ENCODE data around the gene NKIRAS2. TPM values are rescaled to one million over a fixed set of nuclear protein-coding genes. Genes with fewer than 3 reads are reported as not detected.

NKIRAS2 gene
- 301 TPM for polyA plus RNA-seq (2012; ENCODE audit: insufficient read depth, insufficient read length, low read depth)

GRCh38 chr17:42019509-42020404 lies at the start of gene NKIRAS2:
Gene NKIRAS2 (plus strand): TSS chr17:42020090. CDS start chr17:42021578, 1,488 bp downstream.
- no peaks in the 10 kb centered on the region for H3K9me3 ChIP-seq
- H3K36me3 ChIP-seq = peaks cover 14% of the 10 kb centered on the region

DNA sequence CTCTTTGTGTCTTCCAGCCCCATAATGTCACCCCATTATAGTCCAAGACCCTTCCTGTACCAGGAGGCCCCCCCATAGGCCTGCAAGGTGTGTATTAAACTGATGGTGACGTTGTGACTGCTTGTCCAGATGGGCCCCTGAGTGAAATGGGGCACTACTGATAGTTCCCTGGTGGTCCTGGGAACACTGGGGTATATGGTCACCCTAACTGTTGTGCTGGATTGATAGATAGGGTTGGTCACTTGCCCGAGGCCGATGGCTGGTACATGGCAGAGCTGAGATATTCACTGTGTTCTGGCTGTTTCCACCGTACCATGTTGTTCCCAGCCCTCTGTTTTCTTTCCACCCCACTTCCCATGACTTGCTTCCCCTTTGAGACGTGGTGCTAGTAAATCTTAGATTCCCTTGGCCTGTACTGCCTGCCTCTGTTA lies 49.0 kb upstream of the NKIRAS2 start:
- Histone ChIP-seq H3K36me3 (peaks cover 51% of the 10 kb centered on the region), H3K9me3 (no peaks in the 10 kb centered on the region), H3K4me1 (peaks cover 13% of the 10 kb centered on the region), H3K27me3 (no peaks in the 10 kb centered on the region), H3K4me3 (ENCODE audit: low read depth, low read length) (no peak overlapping the region)
- TF ChIP-seq CTCF (IDR thresholded peaks at IDR 0.05; ENCODE audit: low read depth, low read length) = no peak
- no peak for DNase-seq

More at GRCh38 chr17:42019509-42020404, at the start of gene NKIRAS2:
- peak; percentile 80 for TF ChIP-seq CTCF (IDR thresholded peaks at IDR 0.05; ENCODE audit: low read depth, low read length)
- peak; percentile 98 for DNase-seq
- Histone ChIP-seq H3K27me3 (no peaks in the 10 kb centered on the region), H3K4me3 (ENCODE audit: low read depth, low read length) (peak within 1 kb of the TSS; percentile 96), H3K4me1 (no peaks in the 10 kb centered on the region)

- no peaks in the 10 kb centered on the region for H3K27me3 ChIP-seq
- H3K9me3 ChIP-seq = no peaks in the 10 kb centered on the region
- peaks cover 10% of the 10 kb centered on the region for H3K4me1 ChIP-seq
- H3K4me3 ChIP-seq (ENCODE audit: low read depth, low read length) = no peak overlapping the region
- TF ChIP-seq CTCF (IDR thresholded peaks at IDR 0.05; ENCODE audit: low read depth, low read length) = no peak
- DNase-seq = no peak
- H3K36me3 ChIP-seq = peaks cover 59% of the 10 kb centered on the region
Observed at GRCh38 chr17:41971721-41972523, 48.0 kb upstream of the NKIRAS2 start.

DNA sequence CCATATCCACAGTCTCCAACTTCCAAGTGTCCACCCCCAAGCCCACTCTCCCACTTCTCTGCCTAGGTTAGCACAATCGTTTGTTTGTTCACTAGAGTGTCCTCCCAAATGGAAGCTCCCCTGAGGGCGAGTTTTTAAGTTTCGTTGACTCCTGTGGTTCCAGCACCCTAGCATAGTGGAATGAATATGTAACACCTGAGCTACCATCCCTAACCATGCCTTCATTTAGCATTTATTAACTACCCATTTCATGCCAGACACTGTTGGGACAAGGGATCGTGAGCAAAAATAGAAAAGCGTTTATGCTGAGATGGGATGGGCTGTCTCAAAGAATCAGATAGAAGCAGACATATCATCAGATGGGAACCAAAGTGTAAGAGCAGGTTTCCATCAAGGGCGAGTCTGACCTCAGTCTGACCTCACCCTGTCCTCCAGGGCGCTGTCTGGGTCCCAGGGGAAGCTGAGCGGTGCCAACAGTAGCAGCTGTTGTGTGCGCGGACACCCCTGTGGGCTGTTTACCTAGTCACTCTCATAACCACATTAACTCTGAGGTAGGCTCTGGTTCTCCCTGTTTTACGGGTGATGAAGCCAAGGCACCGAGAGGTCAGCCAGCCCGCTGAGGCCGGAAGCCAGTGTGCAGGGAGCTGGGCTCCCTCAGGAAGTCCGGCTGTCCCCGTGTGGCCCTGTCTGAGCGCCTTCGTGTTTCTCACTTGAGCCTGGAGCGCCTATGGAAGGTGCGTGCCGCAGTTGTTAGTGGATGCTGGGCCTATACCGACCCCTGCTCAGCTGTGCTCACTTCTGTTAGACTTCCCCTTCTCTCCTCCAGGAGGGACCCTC lies 47.1 kb upstream of the NKIRAS2 start:
- no peak overlapping the region for H3K4me3 ChIP-seq (ENCODE audit: low read depth, low read length)

DNA sequence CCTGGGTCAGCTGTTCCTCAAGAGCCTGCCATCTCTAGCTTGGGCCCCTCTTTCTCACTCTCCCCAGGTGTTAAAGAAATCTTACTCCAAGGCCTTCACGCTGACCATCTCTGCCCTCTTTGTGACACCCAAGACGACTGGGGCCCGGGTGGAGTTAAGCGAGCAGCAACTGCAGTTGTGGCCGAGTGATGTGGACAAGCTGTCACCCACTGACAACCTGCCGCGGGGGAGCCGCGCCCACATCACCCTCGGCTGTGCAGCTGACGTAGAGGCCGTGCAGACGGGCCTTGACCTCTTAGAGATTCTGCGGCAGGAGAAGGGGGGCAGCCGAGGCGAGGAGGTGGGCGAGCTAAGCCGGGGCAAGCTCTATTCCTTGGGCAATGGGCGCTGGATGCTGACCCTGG lies 46.5 kb upstream of the NKIRAS2 start:
- no peak for DNase-seq
- Histone ChIP-seq H3K27me3 (no peaks in the 10 kb centered on the region), H3K36me3 (peaks cover 68% of the 10 kb centered on the region), H3K9me3 (no peaks in the 10 kb centered on the region), H3K4me3 (ENCODE audit: low read depth, low read length) (no peak overlapping the region), H3K4me1 (peaks cover 10% of the 10 kb centered on the region)
- TF ChIP-seq CTCF (IDR thresholded peaks at IDR 0.05; ENCODE audit: low read depth, low read length) = no peak

More for the DNA sequence above, 47.1 kb upstream of the NKIRAS2 start:
- peaks cover 67% of the 10 kb centered on the region for H3K36me3 ChIP-seq
- H3K4me1 ChIP-seq = peaks cover 10% of the 10 kb centered on the region
- TF ChIP-seq CTCF (IDR thresholded peaks at IDR 0.05; ENCODE audit: low read depth, low read length) = no peak
- H3K9me3 ChIP-seq = no peaks in the 10 kb centered on the region
- DNase-seq = peak; percentile 80
- no peaks in the 10 kb centered on the region for H3K27me3 ChIP-seq

Data from BE2C (cell line).